Sigmoid colon (tissue), 7 donors: ENCODE results near the gene HSD17B8. TPM values are rescaled to one million over a fixed set of nuclear protein-coding genes. Genes with fewer than 3 reads are reported as not detected.

Experiments used
- DNase-seq: peaks from one replicate; pipeline ENCODE4 v3.0.0-alpha.2; 2019
- H3K27ac ChIP-seq, 4 donors: fragments of 200-600 bp; sonication (generic); one replicate each; pipeline ENCODE4 v1.5.1; 2016 to 2019; ENCODE audit warnings: mild to moderate bottlenecking in 1 of 4
- H3K27me3 ChIP-seq, 3 donors: fragments of 200-600 bp; sonication (generic); one replicate each; pipeline ENCODE4 v1.5.1; 2019; ENCODE audit warnings: mild to moderate bottlenecking in 1 of 3
- H3K36me3 ChIP-seq, 4 donors: fragments of 200-600 bp; sonication (generic); one replicate each; pipeline ENCODE4 v1.5.1; 2016 to 2019
- H3K4me1 ChIP-seq, 4 donors: fragments of 200-600 bp; sonication (generic); one replicate each; pipeline ENCODE4 v1.5.1; 2017 to 2019
- H3K4me3 ChIP-seq, 4 donors: fragments of 200-600 bp; sonication (generic); one replicate each; pipeline ENCODE4 v1.5.1; 2017 to 2019; ENCODE audit warnings: mild to moderate bottlenecking in 2 of 4, moderate library complexity in 1 of 4
- H3K9me3 ChIP-seq, 4 donors: fragments of 200-600 bp in 3 of 4; sonication (generic) in 3 of 4; one replicate each; pipeline versions ENCODE4 v1.5.1 to v1.6.1; 2013 to 2019
- CTCF ChIP-seq, 4 experiments: fragments of 450-650 bp in 3 of 4; fragments of 200-600 bp in 1 of 4; IDR thresholded peaks; one replicate each; pipeline ENCODE4 v1.5.1; 2016 to 2019; ENCODE audit warnings: antibody characterized with exemption in 4 of 4, mild to moderate bottlenecking in 3 of 4, moderate library complexity in 2 of 4
- EP300 ChIP-seq, 4 donors: sonication (generic); formaldehyde crosslinking; IDR thresholded peaks; one replicate each; pipeline ENCODE4 v1.6.1; 2017; ENCODE audit warnings: antibody characterized with exemption in 4 of 4
- POLR2A ChIP-seq, 2 donors: fragments of 450-650 bp; IDR thresholded peaks; one replicate each; pipeline ENCODE4 v1.6.1; 2016; ENCODE audit warnings: antibody characterized with exemption in 2 of 2, mild to moderate bottlenecking in 2 of 2, moderate library complexity in 2 of 2
- POLR2AphosphoS5 ChIP-seq, 4 donors: sonication (generic); formaldehyde crosslinking; IDR thresholded peaks; one replicate each; pipeline ENCODE4 v1.6.1; 2017; ENCODE audit warnings: antibody characterized with exemption in 4 of 4
- WGBS, 2 donors: extraction: QIAGEN DNeasy Blood & Tissue Kit; methylation state at CpG; one replicate each; pipeline ENCODE4 v1.1.7; 2013; 5-methylcytosine and 5-hydroxymethylcytosine counted together
- intact Hi-C: fragments of 100-400 bp; cut with DNase I; formaldehyde crosslinking; loops from one replicate; pipeline ENCODE4 v1.15.1; 2023
- polyA plus RNA-seq, 3 donors: library from polyadenylated mRNA; stranded (reverse); fragments of 200-250 nt; gene quantifications; one replicate each; pipeline ENCODE4 v1.2.3, GENCODE V29; 2013
- total RNA-seq, 4 donors: library from RNA; depleted of rRNA; stranded (reverse); fragments of >200 nt; gene quantifications; one replicate each; pipeline ENCODE4 v1.1.0, GENCODE V29; 2016
- donor health status: healthy with polysubstance abuse.
- donor health status: Bipolar disorder and iron deficiency.
- donor health status: healthy.

Gene HSD17B8
- total and polyA plus RNA-seq, 7 donors: 17.3 to 27.3 (median 19.0) TPM; not detected in 1

- Histone ChIP-seq H3K36me3 (peaks cover 4 to 26% (median 6%) of the 10 kb centered on the region in 4 donors), H3K9me3 (no peaks in the 10 kb centered on the region), H3K4me1 (peaks cover 0 to 36% (median 30%) of the 10 kb centered on the region in 4 donors), H3K27me3 (no peaks in the 10 kb centered on the region), H3K27ac (no peak overlapping the region), H3K4me3 (no peak overlapping the region)
- intact Hi-C loops: no loop called here
- WGBS, 2 donors: 81 to 86% methylated on average over 18 of the region's 18 CpGs
- DNase-seq: no peak
- TF ChIP-seq POLR2A (IDR thresholded peaks at IDR 0.05) (no peak), EP300 (IDR thresholded peaks at IDR 0.05) (no peak), POLR2AphosphoS5 (IDR thresholded peaks at IDR 0.05) (no peak), CTCF (IDR thresholded peaks at IDR 0.05) (no peak)
These were observed 7.4 kb downstream of the HSD17B8 start for GRCh38 chr6:33211666-33212422.

- intact Hi-C loops: no loop called here
- 8 to 12% methylated on average over 6 of the region's 6 CpGs for WGBS, 2 donors
- peak overlapping the region; percentile 22 to 55 (median 48) for H3K4me3 ChIP-seq
These were observed 8.4 kb downstream of the HSD17B8 start for GRCh38 chr6:33212857-33213165.

GRCh38 chr6:33213166-33213988 is 8.9 kb downstream of the HSD17B8 start:
- peaks cover 4 to 26% (median 6%) of the 10 kb centered on the region in 4 donors for H3K36me3 ChIP-seq
- H3K4me1 ChIP-seq: peaks cover 0 to 27% (median 21%) of the 10 kb centered on the region in 4 donors
- H3K27me3 ChIP-seq: no peaks in the 10 kb centered on the region
- DNase-seq: no peak
- peak overlapping the region in 3 of 4 donors; percentile 41 to 63 (median 57) for H3K27ac ChIP-seq
- peak overlapping the region; percentile 22 to 55 (median 48) for H3K4me3 ChIP-seq
- 1% methylated on average over 43 of the region's 43 CpGs for WGBS, 2 donors
- intact Hi-C loops: no loop called here
- H3K9me3 ChIP-seq: no peaks in the 10 kb centered on the region
- TF ChIP-seq POLR2AphosphoS5 (IDR thresholded peaks at IDR 0.05) (peak in 2 of 4 donors; percentile 4 to 15), POLR2A (IDR thresholded peaks at IDR 0.05) (no peak)

More at GRCh38 chr6:33212857-33213165, 8.4 kb downstream of the HSD17B8 start:
- Histone ChIP-seq H3K9me3 (no peaks in the 10 kb centered on the region), H3K4me1 (peaks cover 0 to 27% (median 22%) of the 10 kb centered on the region in 4 donors), H3K27ac (peak overlapping the region in 3 of 4 donors; percentile 41 to 63 (median 57)), H3K27me3 (no peaks in the 10 kb centered on the region), H3K36me3 (peaks cover 4 to 26% (median 6%) of the 10 kb centered on the region in 4 donors)
- DNase-seq: no peak
- TF ChIP-seq POLR2AphosphoS5 (IDR thresholded peaks at IDR 0.05) (no peak), CTCF (IDR thresholded peaks at IDR 0.05) (no peak), POLR2A (IDR thresholded peaks at IDR 0.05) (no peak), EP300 (IDR thresholded peaks at IDR 0.05) (no peak)

- peak overlapping the region; percentile 22 to 55 (median 48) for H3K4me3 ChIP-seq
- no peak for DNase-seq
- no peaks in the 10 kb centered on the region for H3K27me3 ChIP-seq
- peak in 1 of 4 donors; percentile 2 for TF ChIP-seq POLR2AphosphoS5 (IDR thresholded peaks at IDR 0.05)
- TF ChIP-seq CTCF (IDR thresholded peaks at IDR 0.05): no peak
- TF ChIP-seq EP300 (IDR thresholded peaks at IDR 0.05): no peak
- peaks cover 0 to 25% (median 18%) of the 10 kb centered on the region in 4 donors for H3K4me1 ChIP-seq
- WGBS, 2 donors: 17 to 18% methylated on average over 9 of the region's 9 CpGs
- intact Hi-C loops: no loop called here
- no peaks in the 10 kb centered on the region for H3K9me3 ChIP-seq
- H3K36me3 ChIP-seq: peaks cover 4 to 26% (median 6%) of the 10 kb centered on the region in 4 donors
- H3K27ac ChIP-seq: peak overlapping the region in 3 of 4 donors; percentile 41 to 63 (median 57)
These were observed 9.5 kb downstream of the HSD17B8 start for GRCh38 chr6:33213989-33214335.
